DMS53 (cell line): ENCODE data around the gene CRAT.

Experiments
- DNase-seq: peaks from one replicate; lab custom pipeline; 2025; lab: John Stamatoyannopoulos, UW

Gene CRAT

DNA sequence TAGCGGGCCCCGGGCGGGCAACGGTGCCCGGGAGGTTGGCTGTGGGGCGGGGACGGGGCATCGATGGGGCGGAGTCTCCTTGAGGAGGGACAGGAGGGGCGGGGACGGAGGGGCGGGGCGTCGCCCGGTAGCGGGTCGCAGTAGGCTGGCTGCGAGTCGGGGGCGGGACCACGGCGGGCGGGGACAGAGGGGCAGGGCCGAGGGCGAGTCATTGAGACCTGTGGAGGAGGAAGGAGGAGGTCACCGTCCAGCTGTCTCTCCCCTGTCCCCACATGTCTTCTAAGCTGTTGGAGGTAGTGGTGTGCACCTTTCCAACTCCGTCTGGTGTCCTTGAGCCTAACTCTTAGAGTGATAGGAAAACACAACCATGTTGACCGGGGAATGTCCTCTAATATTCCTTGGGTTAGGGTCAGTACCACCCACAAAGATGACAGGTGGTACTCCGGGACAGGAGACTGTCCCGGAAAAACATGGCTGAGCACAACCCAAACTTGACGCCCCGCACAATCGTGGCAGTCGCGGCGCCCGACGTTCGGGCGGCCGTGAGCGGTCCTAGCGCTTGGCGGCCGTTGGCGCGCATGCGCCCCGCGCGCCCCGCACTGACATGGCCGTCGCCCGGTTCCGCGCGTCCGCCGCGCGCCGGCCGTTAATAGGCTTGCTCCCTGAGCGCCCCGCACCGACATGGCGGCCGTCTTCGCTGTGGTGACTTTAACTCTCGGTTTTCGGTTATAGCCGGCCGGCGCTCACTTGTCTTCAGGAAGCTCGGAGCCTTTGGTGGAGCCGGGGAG is at the start of gene CRAT, which contains the start of gene PTPA:
CRAT (minus strand) TSS at position 54 of the 788 bp plus-strand sequence. CDS start 284 bp downstream, outside the sequence.
PTPA (plus strand) TSS at position 676 of the 788 bp plus-strand sequence. CDS start 186 bp downstream, outside the sequence.
- peak; percentile 97 for DNase-seq

DNA sequence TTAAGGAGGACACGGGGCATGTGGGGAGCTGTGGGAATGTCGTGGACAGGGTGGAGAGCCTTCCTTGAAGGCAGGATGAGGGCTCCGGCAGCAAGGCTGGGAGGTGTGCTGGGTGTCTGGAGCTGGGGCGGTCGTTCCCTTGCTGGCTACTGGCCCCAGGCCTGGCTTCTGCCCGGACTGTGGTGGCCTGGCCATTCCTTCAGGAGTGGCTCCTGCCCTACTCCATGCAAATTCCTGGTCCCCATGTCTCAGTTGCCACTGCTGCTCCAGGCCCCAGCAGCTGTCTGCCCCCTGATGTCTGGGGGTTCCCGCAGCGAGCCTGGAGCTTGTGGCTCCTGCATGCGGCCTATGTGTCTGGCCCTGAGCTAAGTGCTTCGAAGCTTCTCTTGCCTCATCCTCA is 45.6 kb upstream of the CRAT start:
- DNase-seq, result no peak

DNA sequence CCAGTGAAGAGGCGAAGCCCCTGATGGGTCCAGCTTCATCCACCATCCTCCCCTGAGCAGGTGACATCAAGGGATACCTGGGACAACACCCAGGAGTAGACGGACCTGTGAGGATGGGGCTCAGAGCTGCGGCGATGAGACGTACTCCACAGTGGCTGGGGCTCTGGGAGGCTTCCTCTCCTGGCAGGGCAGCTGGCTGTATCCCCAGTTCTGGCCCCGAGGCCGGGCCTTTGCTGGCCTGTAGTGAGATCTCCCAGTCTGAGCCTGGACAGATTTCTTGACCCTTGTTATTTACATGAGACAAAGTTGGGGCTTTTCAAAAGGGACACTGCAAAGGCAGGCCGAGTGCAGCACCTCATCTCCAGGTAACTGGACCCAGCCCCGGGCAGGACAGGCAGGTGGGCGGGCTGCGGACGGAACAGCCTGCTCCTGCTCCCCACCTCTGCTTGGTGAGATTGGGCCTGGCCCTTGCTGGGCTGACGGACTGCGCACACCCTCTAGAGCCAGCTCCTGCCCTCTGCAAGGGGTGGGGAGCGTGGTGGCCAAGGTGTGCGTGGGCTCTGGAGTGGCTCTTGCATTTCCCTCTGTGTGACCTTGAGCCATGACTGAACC is 44.4 kb upstream of the CRAT start:
- no peak for DNase-seq

DNA sequence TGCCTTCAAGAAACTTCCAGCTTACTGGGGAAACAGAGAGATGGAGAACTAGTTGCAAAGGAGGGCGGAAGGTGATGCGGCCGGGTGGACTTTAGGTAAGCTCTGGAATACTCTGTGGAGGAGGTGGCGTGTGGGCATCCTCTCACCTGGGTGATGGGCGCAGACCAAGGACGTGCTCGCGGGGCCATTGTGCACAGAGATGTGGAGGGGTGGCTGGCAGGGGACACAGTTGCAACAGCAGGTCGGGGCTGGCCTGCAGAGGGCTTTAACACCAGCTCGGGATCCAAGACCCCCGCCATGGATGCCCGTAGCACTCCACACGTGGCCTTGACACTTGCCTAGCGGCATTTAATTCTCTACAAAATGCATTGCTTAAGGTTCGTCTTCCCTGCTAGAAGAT is 40.9 kb upstream of the CRAT start:
- no peak for DNase-seq

- DNase-seq, result no peak
These were observed 40.1 kb upstream of the CRAT start for GRCh38 chr9:129150672-129151211.

- DNase-seq, result no peak
These were observed 39.5 kb upstream of the CRAT start for GRCh38 chr9:129150122-129150521.

- peak; percentile 16 for DNase-seq
These were observed 38.8 kb upstream of the CRAT start for GRCh38 chr9:129149442-129149841.

DNA sequence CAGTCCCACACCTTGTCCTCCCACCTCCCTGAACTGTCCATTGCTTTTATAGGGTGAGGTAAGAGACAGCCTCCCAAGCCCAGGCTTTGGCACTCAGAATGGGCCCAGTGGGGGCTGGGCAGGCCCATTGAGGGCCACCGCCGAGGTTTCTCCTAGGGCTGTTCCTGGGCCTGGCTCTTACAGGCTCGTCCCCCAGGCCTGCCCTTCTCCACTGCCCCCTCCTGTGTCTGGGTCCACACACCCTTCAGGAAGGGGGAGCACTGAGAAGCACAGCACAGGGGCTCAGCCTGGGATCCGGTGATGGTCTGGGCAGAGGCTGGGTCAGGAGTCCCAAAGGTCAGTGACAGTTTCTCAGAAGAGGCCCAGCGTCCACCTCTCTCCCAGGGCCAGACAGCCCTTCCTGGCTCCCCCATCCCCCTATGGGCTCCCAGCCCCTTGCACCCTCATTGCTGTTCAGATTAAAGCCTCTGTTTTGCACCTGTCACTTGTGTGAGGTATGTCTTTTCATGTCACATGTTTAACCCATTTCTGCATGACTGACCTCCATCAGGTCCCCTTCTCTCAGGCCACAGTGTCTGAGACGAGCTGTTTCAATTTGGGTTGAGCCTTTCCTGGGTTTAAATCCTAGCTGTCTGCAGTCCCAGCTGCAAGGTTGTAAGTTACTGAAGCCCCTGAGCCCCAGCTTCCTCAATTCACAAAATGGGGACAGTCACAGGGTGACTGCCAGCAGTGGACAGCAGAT is 38.0 kb upstream of the CRAT start:
- no peak for DNase-seq

GRCh38 chr9:129146441-129146941 is 35.9 kb upstream of the CRAT start:
- DNase-seq, result no peak

DNA sequence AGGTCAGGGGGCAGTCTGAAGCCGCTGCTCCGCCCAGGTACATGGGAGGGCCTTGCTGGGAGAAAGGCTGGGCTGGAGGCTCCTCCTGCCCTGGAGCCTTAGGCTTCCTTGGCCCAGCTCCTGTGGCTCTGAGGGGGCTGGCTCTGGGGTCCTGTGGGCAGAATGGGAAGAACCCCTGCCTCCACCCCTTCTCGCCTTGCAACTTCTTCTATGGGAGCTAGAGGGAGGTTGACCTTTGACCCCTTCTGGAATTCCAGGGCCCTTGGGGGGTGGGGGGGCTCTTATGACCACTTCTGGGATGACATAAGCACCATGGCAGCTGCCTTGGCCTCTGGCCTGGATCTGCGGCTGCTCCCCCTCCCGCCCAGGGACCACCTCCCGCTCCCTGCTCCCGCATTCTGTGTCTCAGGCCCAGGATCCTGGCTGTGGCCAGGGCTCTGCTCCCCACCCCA is 35.3 kb upstream of the CRAT start:
- DNase-seq, result no peak

DNA sequence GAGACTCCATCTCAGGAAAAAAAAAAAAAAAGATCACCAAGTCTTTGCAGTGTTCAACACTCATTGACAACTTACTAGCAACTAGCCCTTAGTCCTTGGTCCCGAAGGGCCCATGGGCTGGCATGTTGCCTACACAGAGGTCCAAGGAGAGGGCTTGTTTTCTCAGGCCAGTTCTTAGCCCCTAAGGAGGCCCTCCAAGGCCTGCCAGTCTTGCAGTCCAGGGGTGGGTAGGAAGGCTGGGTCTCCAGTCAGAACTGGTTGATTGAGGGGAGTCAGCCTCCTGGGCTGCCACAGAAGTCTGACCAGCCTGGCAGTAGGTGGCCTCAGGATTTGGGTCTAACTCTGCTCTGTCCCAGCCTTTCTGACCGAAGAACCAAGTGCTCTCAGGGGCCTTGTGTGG is 34.7 kb upstream of the CRAT start:
- no peak for DNase-seq

- DNase-seq, result peak; percentile 82
These were observed 32.7 kb upstream of the CRAT start for GRCh38 chr9:129143031-129143927.

DNA sequence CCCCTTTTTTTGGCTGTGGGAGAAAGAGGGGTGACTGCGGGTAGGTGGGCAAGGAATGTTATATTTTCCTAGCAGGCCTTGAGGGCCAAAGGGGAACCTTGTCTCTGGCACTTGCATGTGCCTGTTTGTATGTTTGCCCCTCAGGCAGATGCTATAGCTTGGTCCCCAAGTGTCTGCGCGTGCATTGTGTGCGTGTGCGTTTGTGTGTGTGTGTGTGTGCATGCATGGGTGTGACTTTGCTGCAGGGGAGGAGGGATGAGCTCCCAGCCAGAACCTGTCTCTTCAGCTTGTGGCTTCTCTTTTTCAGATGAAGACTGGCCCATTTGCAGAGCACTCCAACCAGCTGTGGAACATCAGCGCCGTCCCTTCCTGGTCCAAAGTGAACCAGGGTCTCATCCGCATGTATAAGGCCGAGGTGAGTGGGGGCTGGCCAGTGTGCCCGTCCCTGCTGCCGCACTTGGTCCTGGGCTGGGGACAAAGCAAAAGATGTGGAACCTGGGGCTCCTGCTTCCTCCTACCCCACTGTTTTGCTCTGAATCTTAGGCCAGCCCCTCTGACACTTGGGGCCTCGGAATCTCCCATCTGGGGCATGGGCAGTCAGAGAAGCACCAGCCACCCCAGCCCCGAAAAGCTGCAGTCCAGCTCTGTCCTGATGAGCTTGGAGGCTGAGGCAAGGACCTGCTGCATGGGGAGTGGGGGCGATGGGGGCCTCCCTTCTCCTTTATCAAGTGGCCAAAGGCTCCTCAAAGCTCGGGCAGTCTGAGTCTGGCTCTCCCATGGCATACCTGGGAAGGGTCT is 31.7 kb upstream of the CRAT start:
- DNase-seq, result no peak

DNA sequence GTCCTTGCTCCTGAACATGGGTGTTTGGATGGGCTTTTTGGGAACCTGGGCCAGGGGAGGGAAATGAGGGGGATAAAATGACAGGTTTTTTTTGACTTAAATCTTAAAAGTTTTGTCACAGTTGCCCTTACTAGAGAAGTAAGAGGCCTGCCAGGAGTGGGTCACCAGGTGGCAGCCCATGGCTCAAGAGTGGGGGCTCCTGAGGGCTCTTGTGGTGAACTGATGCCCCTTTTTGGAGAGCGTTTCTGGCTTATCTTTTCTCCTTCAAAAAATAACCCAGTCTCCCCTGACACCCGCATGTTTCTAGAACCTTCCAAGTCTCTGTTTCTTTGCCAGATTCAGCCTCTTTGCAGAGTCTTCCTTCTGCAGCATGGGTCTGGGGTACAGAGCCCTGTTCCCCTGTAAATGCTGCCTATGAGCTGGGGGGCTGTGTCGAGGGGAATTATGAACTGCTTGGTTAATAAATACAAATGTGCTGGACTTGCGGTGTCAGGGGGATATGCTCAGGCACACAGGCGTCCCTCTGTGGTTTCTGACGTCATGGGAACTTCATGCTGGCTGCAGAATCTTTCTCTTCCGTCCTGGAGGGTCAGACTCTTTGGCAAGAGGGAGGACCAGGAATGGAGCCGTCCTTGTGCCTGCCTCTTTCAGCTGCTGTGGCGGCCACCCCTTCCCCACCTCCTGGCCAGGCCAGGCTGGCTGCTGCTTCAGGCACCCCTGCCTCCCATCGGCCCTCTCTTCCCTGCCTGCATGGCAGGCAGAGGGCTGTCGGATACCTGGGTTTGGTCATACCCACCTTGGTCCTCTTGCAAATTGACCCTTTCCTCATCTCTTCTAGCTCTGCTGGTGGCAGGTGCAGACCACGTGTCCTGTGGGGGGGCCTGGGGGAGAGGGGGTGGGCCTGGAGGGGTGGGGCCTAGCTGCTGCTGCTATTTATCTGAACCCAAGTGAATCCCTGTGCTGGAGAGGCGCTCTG is 30.8 kb upstream of the CRAT start:
- no peak for DNase-seq

GRCh38 chr9:129140397-129141065 is 29.9 kb upstream of the CRAT start:
- DNase-seq, result peak; percentile 71

DNA sequence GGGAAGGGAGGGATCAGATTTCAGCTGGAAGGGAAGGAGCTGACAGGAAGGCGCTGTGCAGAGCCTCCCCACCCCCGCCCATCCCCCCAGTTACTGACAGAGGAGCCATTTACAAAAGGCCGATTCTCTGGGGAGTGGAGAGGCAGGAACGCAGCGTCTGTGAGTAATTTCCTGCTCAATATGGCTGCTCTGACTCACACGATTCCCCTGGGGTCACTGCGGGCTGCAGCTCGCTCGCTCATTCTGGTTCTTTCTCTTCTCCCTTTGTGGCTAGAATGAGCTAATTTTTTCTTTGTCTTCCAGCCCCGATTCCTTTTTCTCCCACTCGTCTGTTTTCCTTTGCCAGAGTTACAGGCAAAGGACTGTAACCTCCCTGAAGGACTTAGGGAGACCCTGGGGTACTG is 29.4 kb upstream of the CRAT start:
- peak; percentile 90 for DNase-seq

- DNase-seq, result peak; percentile 90
These were observed 28.8 kb upstream of the CRAT start for GRCh38 chr9:129139233-129139992.
